Psoas muscle (tissue), 8 donors: ENCODE results near the gene CACNB4. TPM values are rescaled to one million over a fixed set of nuclear protein-coding genes. Genes with fewer than 3 reads are reported as not detected.

Experiments
- ATAC-seq, 4 donors: fragments of 200-7000 bp; cut with Tn5 transposase; one replicate each; pipeline ENCODE4 v1.9.1; 2020; ENCODE audit warnings: moderate library complexity in 3 of 4, mild to moderate bottlenecking in 2 of 4
- DNase-seq, 2 donors: peaks; one replicate each; pipeline ENCODE4 v3.0.0-alpha.2; 2020
- H3K27ac ChIP-seq: fragments of 200-600 bp; one replicate; pipeline ENCODE4 v1.8.0; 2022
- H3K27me3 ChIP-seq, 3 donors: fragments of 200-600 bp in 1 of 3; one replicate each; pipeline versions ENCODE4 v1.6.1 to v1.8.0; 2013 to 2022; ENCODE audit warnings: low read length in 2 of 3, mild to moderate bottlenecking in 2 of 3, moderate library complexity in 1 of 3; ENCODE audit not compliant: insufficient read depth in 3 of 3
- H3K36me3 ChIP-seq, 2 donors: fragments of 200-600 bp in 1 of 2; one replicate each; pipeline versions ENCODE4 v1.6.1 to v1.8.0; 2013 to 2022; ENCODE audit warnings: low read depth in 1 of 2, mild to moderate bottlenecking in 1 of 2, moderate library complexity in 1 of 2; ENCODE audit not compliant: insufficient read depth in 1 of 2
- H3K4me1 ChIP-seq: fragments of 200-600 bp; one replicate; pipeline ENCODE4 v1.8.0; 2022
- H3K4me3 ChIP-seq: fragments of 200-600 bp; one replicate; pipeline ENCODE4 v1.8.0; 2022; ENCODE audit warnings: mild to moderate bottlenecking
- H3K9me3 ChIP-seq: fragments of 200-600 bp; one replicate; pipeline ENCODE4 v1.8.0; 2022
- CTCF ChIP-seq: fragments of 200-600 bp; IDR thresholded peaks from one replicate; pipeline ENCODE4 v1.8.0; 2022; ENCODE audit warnings: antibody characterized with exemption
- WGBS, 3 donors: extraction: QIAGEN DNeasy Blood & Tissue Kit; methylation state at CpG; one replicate each; pipeline versions ENCODE4 v1.1.6 to v1.1.7; 2013; 5-methylcytosine and 5-hydroxymethylcytosine counted together
- intact Hi-C, 2 donors: fragments of 100-400 bp; cut with DNase I; formaldehyde crosslinking; loops; one replicate each; pipeline versions ENCODE4 v1.11.0 to v1.14.2; 2022
- polyA plus RNA-seq, 3 donors: library from polyadenylated mRNA; stranded (reverse); fragments of 200-250 nt; gene quantifications; one replicate each; pipeline ENCODE4 v1.2.3, GENCODE V29; 2013
- total RNA-seq, 4 donors: library from RNA; stranded (reverse); fragmentation: NEBNext Ultra II Directional in 2 of 4; extraction: Animal tissue kit (Norgen Biotek cat#: 25700) in 2 of 4; gene quantifications; one replicate each; pipeline versions ENCODE4 v1.2.1 to v1.2.4, GENCODE V29; 2021 to 2023
- donor health status: healthy with polysubstance abuse.
- donor health status: DM: no; HTN: no; CAD: no; lungs with moderate emphysema.
- donor health status: Bipolar disorder and iron deficiency.
- donor health status: healthy.
- donor health status: DM: yes; HTN: yes; CAD: no.
- donor health status: DM: no; HTN: no; CAD: no.
- donor health status: DM: no; HTN: no; CAD: no.
- donor health status: DM: yes; HTN: yes; CAD: no.

Gene CACNB4
- total and polyA plus RNA-seq, 7 donors, result 0.10 to 1.1 (median 0.21) TPM

- no peak for TF ChIP-seq CTCF
- peak; percentile 48 to 56 for DNase-seq
- Histone ChIP-seq H3K36me3 (no peaks in the 10 kb centered on the region), H3K27me3 (no peaks in the 10 kb centered on the region), H3K4me3 (no peak overlapping the region), H3K9me3 (no peaks in the 10 kb centered on the region), H3K27ac (peak overlapping the region; percentile 19), H3K4me1 (no peaks in the 10 kb centered on the region)
- ATAC-seq, result peak; percentile 51 to 87 (median 73)
- 23 to 32% (median 23%) methylated on average over 7 of the region's 7 CpGs for WGBS, 3 donors
- intact Hi-C loops, result no loop called here
Measured at GRCh38 chr2:152062125-152063091, 36.4 kb downstream of the CACNB4 start.

GRCh38 chr2:152061383-152061782 lies 37.5 kb downstream of the CACNB4 start:
- Histone ChIP-seq H3K4me1 (no peaks in the 10 kb centered on the region), H3K27me3 (no peaks in the 10 kb centered on the region), H3K4me3 (no peak overlapping the region), H3K27ac (no peak overlapping the region), H3K36me3 (no peaks in the 10 kb centered on the region), H3K9me3 (no peaks in the 10 kb centered on the region)
- 76 to 92% (median 85%) methylated on average over 1 of the region's 1 CpG for WGBS, 3 donors
- no peak for TF ChIP-seq CTCF
- ATAC-seq (no peak), DNase-seq (no peak)
- intact Hi-C loops, result no loop called here

GRCh38 chr2:152058655-152059054 lies 40.2 kb downstream of the CACNB4 start:
- TF ChIP-seq CTCF, result no peak
- DNase-seq, result no peak
- 25 to 100% (median 89%) methylated on average over 1 of the region's 1 CpG for WGBS, 3 donors
- Histone ChIP-seq H3K4me1 (no peaks in the 10 kb centered on the region), H3K9me3 (no peaks in the 10 kb centered on the region), H3K27ac (no peak overlapping the region), H3K36me3 (no peaks in the 10 kb centered on the region), H3K4me3 (no peak overlapping the region), H3K27me3 (no peaks in the 10 kb centered on the region)
- no peak for ATAC-seq
- intact Hi-C loops, result no loop called here

GRCh38 chr2:152056418-152056817 lies 42.4 kb downstream of the CACNB4 start:
- ATAC-seq, result no peak
- H3K4me1 ChIP-seq, result no peaks in the 10 kb centered on the region
- H3K27me3 ChIP-seq, result no peaks in the 10 kb centered on the region
- H3K27ac ChIP-seq, result no peak overlapping the region
- H3K36me3 ChIP-seq, result no peaks in the 10 kb centered on the region
- no peaks in the 10 kb centered on the region for H3K9me3 ChIP-seq
- no peak for TF ChIP-seq CTCF
- intact Hi-C loops, result no loop called here
- 74 to 88% (median 84%) methylated on average over 4 of the region's 4 CpGs for WGBS, 3 donors
- no peak for DNase-seq
- H3K4me3 ChIP-seq, result no peak overlapping the region
